Measurements from ENCODE around the gene OR2J3.
"Not testable (repeated sequence)": the region's sequence is repeated elsewhere in the genome, so short reads cannot be mapped to it uniquely, and the experiment has no call there.

The OR2J3 gene

DNA sequence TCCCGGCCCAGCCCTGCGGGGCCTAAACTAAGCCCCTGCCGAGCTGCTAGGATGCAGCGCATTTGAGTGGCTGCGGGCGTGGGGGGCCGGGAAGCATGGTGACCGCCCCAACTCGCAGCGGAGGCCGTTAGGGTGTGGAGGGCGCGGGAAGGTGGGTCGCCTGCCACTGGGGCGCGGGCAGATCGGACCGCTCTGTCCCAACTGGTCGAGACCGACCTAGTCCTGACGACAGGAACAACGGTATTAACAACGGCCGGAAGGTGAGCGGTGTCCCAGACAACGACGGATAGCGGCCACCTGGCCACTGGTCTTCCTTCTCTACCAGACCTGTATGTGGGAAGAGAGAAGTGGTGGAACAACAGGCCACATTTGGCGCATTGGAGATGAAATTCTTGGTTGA lies 52.1 kb downstream of the OR2J3 start:
- in situ Hi-C loops (cut with HindIII; ENCODE audit: low sequenced_read_pairs) = not testable (repeated sequence)

Measured in DLD1 (cell line).